Measurements from ENCODE around the gene GOLGA6L4.
"Not testable (repeated sequence)": the region's sequence is repeated elsewhere in the genome, so short reads cannot be mapped to it uniquely, and the experiment has no call there.

The GOLGA6L4 gene, protein sequence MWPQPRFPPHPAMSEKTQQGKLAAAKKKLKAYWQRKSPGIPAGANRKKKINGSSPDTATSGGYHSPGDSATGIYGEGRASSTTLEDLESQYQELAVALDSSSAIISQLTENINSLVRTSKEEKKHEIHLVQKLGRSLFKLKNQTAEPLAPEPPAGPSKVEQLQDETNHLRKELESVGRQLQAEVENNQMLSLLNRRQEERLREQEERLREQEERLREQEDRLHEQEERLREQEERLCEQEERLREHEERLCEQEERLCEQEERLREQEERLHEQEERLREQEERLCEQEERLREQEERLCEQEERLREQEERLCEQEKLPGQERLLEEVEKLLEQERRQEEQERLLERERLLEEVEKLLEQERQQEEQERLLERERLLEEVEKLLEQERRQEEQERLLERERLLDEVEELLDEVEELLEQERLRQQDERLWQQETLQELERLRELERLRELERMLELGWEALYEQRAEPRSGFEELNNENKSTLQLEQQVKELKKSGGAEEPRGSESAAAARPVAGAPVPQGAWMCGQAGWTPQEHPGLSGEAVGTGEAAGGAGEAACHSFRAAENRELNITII

DNA sequence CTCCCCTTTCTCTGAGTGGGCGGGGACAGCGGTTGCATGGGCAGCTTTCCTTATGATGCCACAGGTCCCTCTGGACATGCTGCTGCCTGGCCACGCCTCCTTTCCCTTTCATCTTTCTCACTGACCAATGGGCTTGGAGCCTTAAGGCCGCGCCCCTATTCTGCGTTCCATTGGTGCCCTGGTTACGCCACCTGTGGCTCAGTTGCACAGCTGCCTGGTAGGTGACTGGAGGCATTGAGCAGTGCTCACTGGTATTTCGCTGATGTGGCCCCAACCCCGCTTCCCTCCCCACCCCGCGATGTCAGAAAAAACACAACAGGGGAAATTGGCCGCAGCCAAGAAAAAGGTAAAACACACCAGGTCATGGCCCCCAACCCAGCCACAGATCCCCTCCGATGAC is at the start of gene GOLGA6L4:
Gene GOLGA6L4 (plus strand): TSS at position 201 of the 400 bp plus-strand sequence. CDS start 62 bp downstream, at position 263.
- not testable (repeated sequence) for DNase-seq

GRCh38 chr15:84192982-84193381 is 42.6 kb upstream of the GOLGA6L4 start:
- DNase-seq = not testable (repeated sequence)

DNA sequence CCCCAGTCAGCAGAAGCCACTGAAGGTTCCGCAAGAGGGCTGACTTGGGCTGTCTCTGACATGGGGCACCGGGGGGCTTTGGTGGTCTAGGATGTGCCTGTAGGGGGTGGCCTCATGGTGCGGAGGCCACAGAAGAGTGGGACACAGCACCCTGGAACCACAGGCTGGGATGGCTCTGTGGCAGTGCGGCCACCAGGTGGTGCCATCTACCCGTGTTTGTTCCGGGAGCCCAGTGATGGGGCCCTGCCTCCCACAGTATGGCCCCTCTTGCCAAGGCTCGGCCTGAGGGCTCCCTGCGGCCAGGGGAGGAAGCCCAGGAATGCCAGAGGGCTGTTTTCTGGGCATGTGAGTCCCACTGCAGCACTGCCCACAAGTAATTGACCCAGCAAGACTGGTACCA is 40.0 kb upstream of the GOLGA6L4 start:
- DNase-seq = not testable (repeated sequence)

- DNase-seq = not testable (repeated sequence)
These were observed 38.9 kb upstream of the GOLGA6L4 start for GRCh38 chr15:84196530-84197188.

- DNase-seq = not testable (repeated sequence)
These were observed 35.7 kb upstream of the GOLGA6L4 start for GRCh38 chr15:84199865-84200264.

DNA sequence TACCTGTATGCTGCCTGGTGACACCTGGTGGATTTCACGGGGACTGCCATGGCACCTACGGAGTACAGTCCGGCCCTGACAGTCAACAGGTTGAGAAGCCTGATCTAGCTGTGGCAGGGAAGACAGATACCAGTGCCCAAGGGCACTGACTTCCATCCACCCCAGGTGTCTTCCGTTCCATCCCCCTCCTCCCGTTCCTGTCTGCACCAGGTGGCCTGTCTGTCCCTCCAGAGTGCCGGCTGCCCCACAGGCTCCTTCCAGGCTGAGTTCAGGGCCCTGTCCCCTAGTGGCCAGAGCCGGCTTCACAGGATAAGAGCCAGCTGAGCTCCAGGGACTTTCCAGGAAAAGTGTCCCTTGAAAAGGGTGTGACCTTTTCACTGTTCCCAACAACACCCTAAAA is 10.9 kb downstream of the GOLGA6L4 start:
- not testable (repeated sequence) for DNase-seq

Measured in CD4-positive, alpha-beta T cell treated with Interleukin-4 for 4 hours (primary cell).